Liver (tissue), 9 donors: ENCODE data around the gene LMTK3. TPM values are rescaled to one million over a fixed set of nuclear protein-coding genes. Genes with fewer than 3 reads are reported as not detected.

ENCODE experiments used
- DNase-seq: peaks from one replicate; pipeline ENCODE4 v3.0.0-alpha.2; 2017; ENCODE audit warnings: low spot score
- H3K27ac ChIP-seq, 2 donors: one replicate each; pipeline ENCODE4 v1.7.0; 2013; ENCODE audit warnings: inconsistent platforms in 2 of 2, low read length in 2 of 2, control low read depth in 1 of 2, low read depth in 1 of 2, mild to moderate bottlenecking in 1 of 2
- H3K27me3 ChIP-seq, 4 donors: one replicate each; pipeline versions ENCODE4 v1.6.1 to v1.7.0; 2013; ENCODE audit warnings: low read length in 3 of 4, inconsistent platforms in 1 of 4, mild to moderate bottlenecking in 1 of 4, moderate library complexity in 1 of 4; ENCODE audit not compliant: control insufficient read depth in 4 of 4, insufficient read depth in 4 of 4
- H3K36me3 ChIP-seq, 4 donors: one replicate each; pipeline versions ENCODE4 v1.6.1 to v1.7.0; 2013; ENCODE audit warnings: low read length in 3 of 4, mild to moderate bottlenecking in 3 of 4, low read depth in 1 of 4, moderate library complexity in 1 of 4; ENCODE audit not compliant: control insufficient read depth in 4 of 4, insufficient read depth in 3 of 4
- H3K4me1 ChIP-seq, 4 donors: one replicate each; pipeline versions ENCODE4 v1.6.1 to v1.7.0; 2013; ENCODE audit warnings: low read length in 3 of 4, mild to moderate bottlenecking in 3 of 4, moderate library complexity in 1 of 4; ENCODE audit not compliant: control insufficient read depth in 4 of 4, insufficient read depth in 4 of 4
- H3K4me3 ChIP-seq, 3 donors: one replicate each; pipeline versions ENCODE4 v1.6.1 to v1.7.0; 2013; ENCODE audit warnings: low read length in 3 of 3, control low read depth in 1 of 3, low read depth in 1 of 3, mild to moderate bottlenecking in 1 of 3
- H3K9ac ChIP-seq, 2 donors: one replicate each; pipeline ENCODE4 v1.7.0; 2013; ENCODE audit warnings: low read length in 2 of 2, mild to moderate bottlenecking in 2 of 2, moderate library complexity in 2 of 2, control low read depth in 1 of 2, low read depth in 1 of 2
- H3K9me3 ChIP-seq, 4 donors: one replicate each; pipeline versions ENCODE4 v1.6.1 to v1.7.0; 2013; ENCODE audit warnings: low read length in 3 of 4; ENCODE audit not compliant: control insufficient read depth in 4 of 4
- HNF4A ChIP-seq, 2 donors: conservative IDR thresholded peaks; 2 replicates each; pipeline ENCODE4 v1.6.1; 2016; ENCODE audit warnings: antibody characterized with exemption in 2 of 2, mild to moderate bottlenecking in 2 of 2
- HNF4G ChIP-seq: IDR thresholded peaks from 2 replicates; pipeline ENCODE4 v1.6.1; 2016; ENCODE audit warnings: antibody characterized with exemption
- NR2F2 ChIP-seq: IDR thresholded peaks from 2 replicates; pipeline ENCODE4 v1.6.1; 2016; ENCODE audit warnings: antibody characterized with exemption
- RAD21 ChIP-seq, 2 donors: IDR thresholded peaks; 2 replicates each; pipeline ENCODE4 v1.6.1; 2016; ENCODE audit warnings: antibody characterized with exemption in 2 of 2, mild to moderate bottlenecking in 2 of 2
- WGBS: extraction: QIAGEN DNeasy Blood & Tissue Kit; methylation state at CpG from one replicate; pipeline ENCODE4 v1.1.7; 2013; 5-methylcytosine and 5-hydroxymethylcytosine counted together
- polyA plus RNA-seq, 2 donors: library from polyadenylated mRNA; stranded (reverse) in 1 of 2; unstranded in 1 of 2; fragments of 200-250 nt in 1 of 2; fragments of >200 nt in 1 of 2; fragmentation: Nextera tagmentation in 1 of 2; extraction: Ambion mirVana in 1 of 2; gene quantifications; one replicate each; pipeline versions ENCODE4 v1.2.1 to v1.2.3, GENCODE V29; 2013 to 2015
- total RNA-seq, 2 donors: library from RNA; depleted of rRNA; stranded (reverse); fragments of >200 nt; gene quantifications; one replicate each; pipeline ENCODE4 v1.2.3, GENCODE V29; 2014
- TF ChIP-seq, protein P1 (sequence below): IDR thresholded peaks from 2 replicates; pipeline ENCODE4 v1.6.1; 2016; ENCODE audit warnings: antibody characterized with exemption, mild to moderate bottlenecking
- TF ChIP-seq, protein P2 (sequence below): fragments of 150-350 bp; IDR thresholded peaks from 2 replicates; pipeline ENCODE4 v1.5.1; 2017; ENCODE audit warnings: improper control_type of control experiment, low read depth, low read length; ENCODE audit not compliant: missing input control
- TF ChIP-seq, protein P3 (sequence below): IDR thresholded peaks from 2 replicates; pipeline ENCODE4 v1.6.1; 2016; ENCODE audit warnings: antibody characterized with exemption
- TF ChIP-seq, protein P4 (sequence below): IDR thresholded peaks from 2 replicates; pipeline ENCODE4 v1.6.1; 2016; ENCODE audit warnings: antibody characterized with exemption
- donor health status: healthy.
- donor health status: healthy.
- donor health status: healthy.
- donor health status: healthy.
- donor health status: healthy.

The LMTK3 gene, protein sequence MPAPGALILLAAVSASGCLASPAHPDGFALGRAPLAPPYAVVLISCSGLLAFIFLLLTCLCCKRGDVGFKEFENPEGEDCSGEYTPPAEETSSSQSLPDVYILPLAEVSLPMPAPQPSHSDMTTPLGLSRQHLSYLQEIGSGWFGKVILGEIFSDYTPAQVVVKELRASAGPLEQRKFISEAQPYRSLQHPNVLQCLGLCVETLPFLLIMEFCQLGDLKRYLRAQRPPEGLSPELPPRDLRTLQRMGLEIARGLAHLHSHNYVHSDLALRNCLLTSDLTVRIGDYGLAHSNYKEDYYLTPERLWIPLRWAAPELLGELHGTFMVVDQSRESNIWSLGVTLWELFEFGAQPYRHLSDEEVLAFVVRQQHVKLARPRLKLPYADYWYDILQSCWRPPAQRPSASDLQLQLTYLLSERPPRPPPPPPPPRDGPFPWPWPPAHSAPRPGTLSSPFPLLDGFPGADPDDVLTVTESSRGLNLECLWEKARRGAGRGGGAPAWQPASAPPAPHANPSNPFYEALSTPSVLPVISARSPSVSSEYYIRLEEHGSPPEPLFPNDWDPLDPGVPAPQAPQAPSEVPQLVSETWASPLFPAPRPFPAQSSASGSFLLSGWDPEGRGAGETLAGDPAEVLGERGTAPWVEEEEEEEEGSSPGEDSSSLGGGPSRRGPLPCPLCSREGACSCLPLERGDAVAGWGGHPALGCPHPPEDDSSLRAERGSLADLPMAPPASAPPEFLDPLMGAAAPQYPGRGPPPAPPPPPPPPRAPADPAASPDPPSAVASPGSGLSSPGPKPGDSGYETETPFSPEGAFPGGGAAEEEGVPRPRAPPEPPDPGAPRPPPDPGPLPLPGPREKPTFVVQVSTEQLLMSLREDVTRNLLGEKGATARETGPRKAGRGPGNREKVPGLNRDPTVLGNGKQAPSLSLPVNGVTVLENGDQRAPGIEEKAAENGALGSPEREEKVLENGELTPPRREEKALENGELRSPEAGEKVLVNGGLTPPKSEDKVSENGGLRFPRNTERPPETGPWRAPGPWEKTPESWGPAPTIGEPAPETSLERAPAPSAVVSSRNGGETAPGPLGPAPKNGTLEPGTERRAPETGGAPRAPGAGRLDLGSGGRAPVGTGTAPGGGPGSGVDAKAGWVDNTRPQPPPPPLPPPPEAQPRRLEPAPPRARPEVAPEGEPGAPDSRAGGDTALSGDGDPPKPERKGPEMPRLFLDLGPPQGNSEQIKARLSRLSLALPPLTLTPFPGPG (N-terminal part only)
- total RNA-seq (under 1 TPM in 1 of 2 donors, not detected in 1; 0.08 TPM), polyA plus RNA-seq (under 1 TPM in 1 of 2 donors, not detected in 1; 0.08 TPM)

DNA sequence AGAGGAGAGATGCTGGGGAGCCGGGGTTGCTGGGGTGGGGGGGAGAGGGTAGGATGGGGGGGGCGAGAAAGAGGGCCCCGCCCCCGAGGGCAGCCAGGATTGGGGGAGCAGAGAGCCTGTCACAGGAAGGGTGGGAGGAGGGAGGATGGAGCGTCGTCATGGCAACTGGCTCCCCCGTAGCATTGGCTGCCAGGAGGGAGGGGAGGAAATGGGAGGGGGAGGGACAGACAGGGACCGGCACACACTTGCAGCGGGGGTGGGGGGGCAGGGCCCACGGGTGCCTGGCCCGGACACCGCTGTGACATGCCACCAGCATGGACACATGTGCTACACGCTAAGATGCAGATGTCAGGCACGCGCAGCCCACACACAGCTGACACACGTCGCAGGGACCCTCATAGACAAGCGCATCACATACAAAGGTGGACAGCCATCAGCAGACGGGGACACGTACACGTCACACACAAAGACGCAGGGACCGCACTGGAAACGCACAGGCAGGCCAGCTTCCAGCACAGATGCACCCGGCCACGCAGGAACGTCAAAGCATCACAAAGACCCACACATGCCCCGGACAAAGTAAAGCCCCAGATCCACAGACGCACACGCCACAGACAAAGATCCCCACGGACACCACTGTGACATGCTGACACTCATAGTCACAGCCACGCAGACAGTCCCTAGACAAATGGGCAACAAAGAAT, at the start of gene LMTK3:
TSS of gene LMTK3 (minus strand) at position 36 of the 704 bp plus-strand sequence. CDS start 259 bp downstream, outside the sequence.
- TF ChIP-seq, protein P1, sequence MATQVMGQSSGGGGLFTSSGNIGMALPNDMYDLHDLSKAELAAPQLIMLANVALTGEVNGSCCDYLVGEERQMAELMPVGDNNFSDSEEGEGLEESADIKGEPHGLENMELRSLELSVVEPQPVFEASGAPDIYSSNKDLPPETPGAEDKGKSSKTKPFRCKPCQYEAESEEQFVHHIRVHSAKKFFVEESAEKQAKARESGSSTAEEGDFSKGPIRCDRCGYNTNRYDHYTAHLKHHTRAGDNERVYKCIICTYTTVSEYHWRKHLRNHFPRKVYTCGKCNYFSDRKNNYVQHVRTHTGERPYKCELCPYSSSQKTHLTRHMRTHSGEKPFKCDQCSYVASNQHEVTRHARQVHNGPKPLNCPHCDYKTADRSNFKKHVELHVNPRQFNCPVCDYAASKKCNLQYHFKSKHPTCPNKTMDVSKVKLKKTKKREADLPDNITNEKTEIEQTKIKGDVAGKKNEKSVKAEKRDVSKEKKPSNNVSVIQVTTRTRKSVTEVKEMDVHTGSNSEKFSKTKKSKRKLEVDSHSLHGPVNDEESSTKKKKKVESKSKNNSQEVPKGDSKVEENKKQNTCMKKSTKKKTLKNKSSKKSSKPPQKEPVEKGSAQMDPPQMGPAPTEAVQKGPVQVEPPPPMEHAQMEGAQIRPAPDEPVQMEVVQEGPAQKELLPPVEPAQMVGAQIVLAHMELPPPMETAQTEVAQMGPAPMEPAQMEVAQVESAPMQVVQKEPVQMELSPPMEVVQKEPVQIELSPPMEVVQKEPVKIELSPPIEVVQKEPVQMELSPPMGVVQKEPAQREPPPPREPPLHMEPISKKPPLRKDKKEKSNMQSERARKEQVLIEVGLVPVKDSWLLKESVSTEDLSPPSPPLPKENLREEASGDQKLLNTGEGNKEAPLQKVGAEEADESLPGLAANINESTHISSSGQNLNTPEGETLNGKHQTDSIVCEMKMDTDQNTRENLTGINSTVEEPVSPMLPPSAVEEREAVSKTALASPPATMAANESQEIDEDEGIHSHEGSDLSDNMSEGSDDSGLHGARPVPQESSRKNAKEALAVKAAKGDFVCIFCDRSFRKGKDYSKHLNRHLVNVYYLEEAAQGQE: no peak
- no peak for TF ChIP-seq RAD21 (IDR thresholded peaks at IDR 0.05)
- TF ChIP-seq HNF4G: no peak
- no peak for TF ChIP-seq HNF4A (conservative IDR thresholded peaks at IDR 0.05)
- TF ChIP-seq, protein P2, sequence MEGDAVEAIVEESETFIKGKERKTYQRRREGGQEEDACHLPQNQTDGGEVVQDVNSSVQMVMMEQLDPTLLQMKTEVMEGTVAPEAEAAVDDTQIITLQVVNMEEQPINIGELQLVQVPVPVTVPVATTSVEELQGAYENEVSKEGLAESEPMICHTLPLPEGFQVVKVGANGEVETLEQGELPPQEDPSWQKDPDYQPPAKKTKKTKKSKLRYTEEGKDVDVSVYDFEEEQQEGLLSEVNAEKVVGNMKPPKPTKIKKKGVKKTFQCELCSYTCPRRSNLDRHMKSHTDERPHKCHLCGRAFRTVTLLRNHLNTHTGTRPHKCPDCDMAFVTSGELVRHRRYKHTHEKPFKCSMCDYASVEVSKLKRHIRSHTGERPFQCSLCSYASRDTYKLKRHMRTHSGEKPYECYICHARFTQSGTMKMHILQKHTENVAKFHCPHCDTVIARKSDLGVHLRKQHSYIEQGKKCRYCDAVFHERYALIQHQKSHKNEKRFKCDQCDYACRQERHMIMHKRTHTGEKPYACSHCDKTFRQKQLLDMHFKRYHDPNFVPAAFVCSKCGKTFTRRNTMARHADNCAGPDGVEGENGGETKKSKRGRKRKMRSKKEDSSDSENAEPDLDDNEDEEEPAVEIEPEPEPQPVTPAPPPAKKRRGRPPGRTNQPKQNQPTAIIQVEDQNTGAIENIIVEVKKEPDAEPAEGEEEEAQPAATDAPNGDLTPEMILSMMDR: no peak
- TF ChIP-seq, protein P3, sequence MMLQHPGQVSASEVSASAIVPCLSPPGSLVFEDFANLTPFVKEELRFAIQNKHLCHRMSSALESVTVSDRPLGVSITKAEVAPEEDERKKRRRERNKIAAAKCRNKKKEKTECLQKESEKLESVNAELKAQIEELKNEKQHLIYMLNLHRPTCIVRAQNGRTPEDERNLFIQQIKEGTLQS: no peak
- no peak for TF ChIP-seq NR2F2
- TF ChIP-seq, protein P4, sequence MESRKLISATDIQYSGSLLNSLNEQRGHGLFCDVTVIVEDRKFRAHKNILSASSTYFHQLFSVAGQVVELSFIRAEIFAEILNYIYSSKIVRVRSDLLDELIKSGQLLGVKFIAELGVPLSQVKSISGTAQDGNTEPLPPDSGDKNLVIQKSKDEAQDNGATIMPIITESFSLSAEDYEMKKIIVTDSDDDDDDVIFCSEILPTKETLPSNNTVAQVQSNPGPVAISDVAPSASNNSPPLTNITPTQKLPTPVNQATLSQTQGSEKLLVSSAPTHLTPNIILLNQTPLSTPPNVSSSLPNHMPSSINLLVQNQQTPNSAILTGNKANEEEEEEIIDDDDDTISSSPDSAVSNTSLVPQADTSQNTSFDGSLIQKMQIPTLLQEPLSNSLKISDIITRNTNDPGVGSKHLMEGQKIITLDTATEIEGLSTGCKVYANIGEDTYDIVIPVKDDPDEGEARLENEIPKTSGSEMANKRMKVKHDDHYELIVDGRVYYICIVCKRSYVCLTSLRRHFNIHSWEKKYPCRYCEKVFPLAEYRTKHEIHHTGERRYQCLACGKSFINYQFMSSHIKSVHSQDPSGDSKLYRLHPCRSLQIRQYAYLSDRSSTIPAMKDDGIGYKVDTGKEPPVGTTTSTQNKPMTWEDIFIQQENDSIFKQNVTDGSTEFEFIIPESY: no peak
- Histone ChIP-seq H3K9ac (no peak within 1 kb of the TSS), H3K36me3 (no peaks in the 10 kb centered on the region), H3K27me3 (peaks cover 0 to 8% (median 2%) of the 10 kb centered on the region in 4 donors), H3K27ac (no peak within 1 kb of the TSS), H3K4me1 (peaks cover 0 to 9% (median 1%) of the 10 kb centered on the region in 4 donors), H3K9me3 (no peaks in the 10 kb centered on the region), H3K4me3 (no peak within 1 kb of the TSS)
- WGBS: 12% methylated on average over 32 of the region's 32 CpGs
- no peak for DNase-seq
